ENCODE data around the gene ABCB8. TPM values are rescaled to one million over a fixed set of nuclear protein-coding genes. Genes with fewer than 3 reads are reported as not detected.

ABCB8 gene
- total and polyA plus RNA-seq, 2 of the 4 experiments (the other 2 are of a cell fraction): 16.3 to 26.8 TPM

DNA sequence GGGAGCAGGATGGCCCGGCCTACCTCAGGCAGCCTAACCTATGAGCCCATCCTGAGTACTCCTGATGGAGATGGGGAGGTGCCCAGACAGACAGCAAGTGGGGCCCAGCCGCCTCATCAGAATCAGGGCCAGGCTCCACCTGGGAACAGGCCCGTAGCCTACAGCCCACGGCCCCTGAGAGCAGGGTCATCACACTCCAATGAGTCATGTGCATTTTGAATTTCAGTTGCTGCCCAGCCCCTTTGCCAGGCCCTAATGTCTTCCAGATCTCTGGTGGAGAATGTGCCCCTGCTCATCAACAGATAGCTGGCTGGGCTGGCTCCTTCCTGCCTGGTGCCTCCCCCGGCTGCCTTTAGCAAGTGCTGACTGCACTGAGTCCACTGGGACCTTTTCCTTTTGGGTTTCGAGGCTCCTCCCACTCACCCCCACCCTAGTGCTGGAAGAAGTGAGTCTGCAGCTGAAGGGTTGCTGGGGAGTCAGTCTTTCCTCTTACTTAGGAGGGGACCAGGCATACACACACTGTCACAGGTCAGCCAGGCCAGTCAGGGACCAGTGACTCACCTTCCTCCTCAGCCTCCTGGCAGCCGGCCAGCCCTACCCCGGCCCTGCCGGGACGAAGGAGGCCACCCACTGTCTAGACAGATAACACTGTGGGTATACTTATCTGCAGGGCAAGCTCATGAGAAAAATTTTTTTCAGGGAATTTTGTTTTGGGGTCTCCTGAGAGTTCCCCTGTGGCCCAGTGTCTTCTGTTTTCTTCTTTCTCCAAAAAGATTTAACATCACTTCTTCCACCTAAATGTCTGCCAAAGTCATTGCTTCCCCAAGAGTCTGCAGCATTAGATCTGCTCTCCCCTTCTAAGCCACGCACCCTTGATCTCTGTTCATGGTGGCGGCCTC lies 10.9 kb downstream of the ABCB8 start:
- Histone ChIP-seq H4K8ac (ENCODE audit: low read depth in 2 of 2, low read length in 2 of 2) (peak overlapping the region; percentile 16 to 61; a peak in 2 of 4 replicates), H2AFZ (replicated peaks; ENCODE audit: low read length, poor library complexity) (peak overlapping the region; percentile 84), H3K27ac (ENCODE audit: insufficient read depth, low read length) (peak overlapping the region; percentile 24; the same call in 1 of the 2 replicates), H3K4me2 (ENCODE audit: low read depth, low read length) (0 out of 2 replicates have a peak overlapping the region, but pooled peaks have one; percentile 0), H2AK5ac (ENCODE audit: low read depth, low read length) (peak overlapping the region; percentile 36), H4K91ac (ENCODE audit: insufficient read depth, low read depth, low read length) (peak overlapping the region; percentile 72), H4K5ac (ENCODE audit: low read depth, low read length) (no peak overlapping the region), H3K9me3 (ENCODE audit: control insufficient read depth, insufficient read depth, low read length) (no peaks in the 10 kb centered on the region), H3K9ac (ENCODE audit: low read depth, low read length) (peak overlapping the region; percentile 18; the same call in 1 of the 2 replicates), H3K79me1 (ENCODE audit: low read depth in 1 of 2, low read length in 2 of 2) (peaks cover 0 to 12% of the 10 kb centered on the region in 2 experiments; a peak in 1 of 4 replicates), H2BK120ac (ENCODE audit: low read depth, low read length) (peak overlapping the region; percentile 77), H3K18ac (ENCODE audit: low read depth, low read length) (0 out of 2 replicates have a peak overlapping the region, but pooled peaks have one; percentile 5), H2BK15ac (ENCODE audit: low read depth, low read length) (peak overlapping the region; percentile 21; the same call in 2 of the 3 replicates), H3K36me3 (ENCODE audit: control insufficient read depth, insufficient read depth, low read length) (peaks cover 37% of the 10 kb centered on the region), H3K4ac (ENCODE audit: low read depth, low read length) (peak overlapping the region; percentile 77), H2BK20ac (ENCODE audit: low read depth, low read length) (peak overlapping the region; percentile 10; the same call in 1 of the 2 replicates), H3K14ac (replicated peaks; ENCODE audit: low read depth, low read length) (peak overlapping the region; percentile 64), H2BK5ac (ENCODE audit: low read depth, low read length, poor library complexity, severe bottlenecking) (peak overlapping the region; percentile 69), H3K4me1 (ENCODE audit: control insufficient read depth, insufficient read depth, low read length) (peaks cover 17% of the 10 kb centered on the region), H4K20me1 (ENCODE audit: insufficient read depth, low read length) (peaks cover 8% of the 10 kb centered on the region), H3K27me3 (ENCODE audit: control insufficient read depth, insufficient read depth, low read length) (no peaks in the 10 kb centered on the region), H2AK9ac (replicated peaks; ENCODE audit: low read depth, low read length, poor library complexity) (peak overlapping the region; percentile 92), H3K9me1 (ENCODE audit: insufficient read depth, low read length) (peaks cover 18% of the 10 kb centered on the region), H3K23ac (ENCODE audit: low read depth, low read length) (0 out of 2 replicates have a peak overlapping the region, but pooled peaks have one; percentile 56), H3K4me3 (ENCODE audit: insufficient read depth, low read depth, low read length) (no peak overlapping the region), H3K56ac (ENCODE audit: extremely low read depth, insufficient read depth, low read length) (no peak overlapping the region)
- dilution Hi-C loops (cut with HindIII; ENCODE audit: low sequenced_read_pairs, unreplicated experiment): no loop called here
- POLR2A ChIA-PET (ENCODE audit: unreplicated experiment): no interaction called here
- in situ Hi-C loops (cut with MboI; ENCODE audit: low sequenced_read_pairs): no loop called here
- peak; percentile 93 for ATAC-seq (ENCODE audit: low read depth)
- peak; percentile 91 for DNase-seq
- no TSS peak for BruUV-seq (replicated peaks)
- CTCF ChIA-PET: interaction anchor here (0.8 to 1.3 kb wide), 3 partner anchors 46 to 77 kb away, joined by 3 to 4 read pairs (median 3); no protein-coding TSS in a partner anchor
- 40% methylated on average over 2 of the region's 12 CpGs; no CpG with 5 or more reads in 1 of the 2 experiments for WGBS, 2 experiments (ENCODE audit: extremely low coverage in 2 of 2, insufficient read length in 1 of 2)
- TF ChIP-seq MAZ (IDR thresholded peaks at IDR 0.05; ENCODE audit: borderline replicate concordance, low read depth, low read length) (peak; percentile 77), NFE2L2 (IDR thresholded peaks at IDR 0.05; ENCODE audit: low read depth, low read length) (no peak), RAD21 (IDR thresholded peaks at IDR 0.05; ENCODE audit: low read length) (peak; percentile 13; the same call in 1 of the 2 replicates), CHD1 (IDR thresholded peaks at IDR 0.05; ENCODE audit: low read depth, low read length) (0 out of 2 replicates have a peak, but pooled peaks have one; percentile 43), POLR2A (IDR thresholded peaks at IDR 0.05; ENCODE audit: low read depth, low read length) (peak; percentile 88), FOS (IDR thresholded peaks at IDR 0.05; ENCODE audit: low read depth, low read length) (peak; percentile 77)
- TF ChIP-seq, protein P1, sequence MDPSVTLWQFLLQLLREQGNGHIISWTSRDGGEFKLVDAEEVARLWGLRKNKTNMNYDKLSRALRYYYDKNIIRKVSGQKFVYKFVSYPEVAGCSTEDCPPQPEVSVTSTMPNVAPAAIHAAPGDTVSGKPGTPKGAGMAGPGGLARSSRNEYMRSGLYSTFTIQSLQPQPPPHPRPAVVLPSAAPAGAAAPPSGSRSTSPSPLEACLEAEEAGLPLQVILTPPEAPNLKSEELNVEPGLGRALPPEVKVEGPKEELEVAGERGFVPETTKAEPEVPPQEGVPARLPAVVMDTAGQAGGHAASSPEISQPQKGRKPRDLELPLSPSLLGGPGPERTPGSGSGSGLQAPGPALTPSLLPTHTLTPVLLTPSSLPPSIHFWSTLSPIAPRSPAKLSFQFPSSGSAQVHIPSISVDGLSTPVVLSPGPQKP (IDR thresholded peaks at IDR 0.05; ENCODE audit: borderline replicate concordance, low read depth, low read length): no peak
- intact Hi-C loops (cut with micrococcal nuclease): no loop called here
